Measurements from ENCODE around the gene SLFN11. TPM values are rescaled to one million over a fixed set of nuclear protein-coding genes. Genes with fewer than 3 reads are reported as not detected.
A peak's percentile ranks its signal among the peaks of the same experiment; 100 is the strongest.

The SLFN11 gene
- total RNA-seq, 1 donor from 2014 or later = 23.8 TPM

DNA sequence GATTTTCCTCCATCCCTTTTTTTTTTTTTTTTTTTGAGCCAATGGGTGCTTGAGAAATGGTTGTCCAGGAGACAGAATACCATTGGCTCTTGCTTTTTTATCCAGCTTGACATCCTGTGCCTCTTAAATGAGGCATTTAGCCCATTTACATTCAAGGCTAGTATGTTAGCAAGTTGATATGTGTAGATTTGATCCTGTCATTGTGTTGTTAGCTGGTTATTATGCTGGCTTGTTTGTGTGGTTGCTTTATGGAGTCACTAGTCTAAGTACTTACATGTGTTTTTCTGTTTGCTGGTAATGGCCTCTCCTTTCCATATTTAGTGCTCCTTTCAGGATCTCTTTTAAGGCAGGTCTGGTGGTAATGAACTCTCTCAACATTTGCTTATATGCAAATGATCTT lies 14.1 kb upstream of the SLFN11 start:
- no peak for DNase-seq (ENCODE audit: extremely low spot score, unreplicated experiment)
- H3K9me3 Mint-ChIP-seq (ENCODE audit: unreplicated experiment) = peaks cover 26% of the 10 kb centered on the region
- H3K27me3 Mint-ChIP-seq (ENCODE audit: unreplicated experiment) = peaks cover 33% of the 10 kb centered on the region
- no peaks in the 10 kb centered on the region for H3K4me1 Mint-ChIP-seq (ENCODE audit: unreplicated experiment)
- H3K36me3 Mint-ChIP-seq (ENCODE audit: unreplicated experiment) = peaks cover 3% of the 10 kb centered on the region
- TF ChIP-seq, protein P1, sequence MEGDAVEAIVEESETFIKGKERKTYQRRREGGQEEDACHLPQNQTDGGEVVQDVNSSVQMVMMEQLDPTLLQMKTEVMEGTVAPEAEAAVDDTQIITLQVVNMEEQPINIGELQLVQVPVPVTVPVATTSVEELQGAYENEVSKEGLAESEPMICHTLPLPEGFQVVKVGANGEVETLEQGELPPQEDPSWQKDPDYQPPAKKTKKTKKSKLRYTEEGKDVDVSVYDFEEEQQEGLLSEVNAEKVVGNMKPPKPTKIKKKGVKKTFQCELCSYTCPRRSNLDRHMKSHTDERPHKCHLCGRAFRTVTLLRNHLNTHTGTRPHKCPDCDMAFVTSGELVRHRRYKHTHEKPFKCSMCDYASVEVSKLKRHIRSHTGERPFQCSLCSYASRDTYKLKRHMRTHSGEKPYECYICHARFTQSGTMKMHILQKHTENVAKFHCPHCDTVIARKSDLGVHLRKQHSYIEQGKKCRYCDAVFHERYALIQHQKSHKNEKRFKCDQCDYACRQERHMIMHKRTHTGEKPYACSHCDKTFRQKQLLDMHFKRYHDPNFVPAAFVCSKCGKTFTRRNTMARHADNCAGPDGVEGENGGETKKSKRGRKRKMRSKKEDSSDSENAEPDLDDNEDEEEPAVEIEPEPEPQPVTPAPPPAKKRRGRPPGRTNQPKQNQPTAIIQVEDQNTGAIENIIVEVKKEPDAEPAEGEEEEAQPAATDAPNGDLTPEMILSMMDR (IDR thresholded peaks at IDR 0.05) = no peak
- H3K4me3 Mint-ChIP-seq (ENCODE audit: unreplicated experiment) = no peak overlapping the region
- no peak overlapping the region for H3K27ac Mint-ChIP-seq (ENCODE audit: unreplicated experiment)

DNA sequence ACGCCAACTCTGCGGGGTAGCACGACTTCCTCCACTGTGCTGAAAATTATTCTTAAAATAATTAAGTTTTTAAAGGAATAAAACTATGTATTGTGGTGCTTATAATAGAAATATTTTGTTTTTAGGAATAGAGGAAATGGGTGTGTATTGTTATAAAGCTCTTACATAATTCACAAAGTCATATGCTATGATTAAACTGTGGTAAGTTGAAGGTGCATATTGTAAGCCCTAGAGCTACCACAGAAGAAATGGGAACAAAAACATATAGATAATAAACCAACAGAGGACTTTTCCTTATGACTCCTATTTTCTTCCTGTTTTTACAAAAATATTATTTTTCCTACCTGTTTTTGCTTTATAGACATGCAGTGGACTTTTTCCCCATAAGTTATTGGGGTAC lies 4.3 kb upstream of the SLFN11 start:
- Mint-ChIP-seq H3K9me3 (ENCODE audit: unreplicated experiment) (peaks cover 4% of the 10 kb centered on the region), H3K4me3 (ENCODE audit: unreplicated experiment) (no peak overlapping the region), H3K27me3 (ENCODE audit: unreplicated experiment) (peaks cover 46% of the 10 kb centered on the region), H3K4me1 (ENCODE audit: unreplicated experiment) (peaks cover 26% of the 10 kb centered on the region), H3K27ac (ENCODE audit: unreplicated experiment) (no peak overlapping the region), H3K36me3 (ENCODE audit: unreplicated experiment) (no peaks in the 10 kb centered on the region)
- no peak for DNase-seq (ENCODE audit: extremely low spot score, unreplicated experiment)
- TF ChIP-seq, protein P1 (IDR thresholded peaks at IDR 0.05) = no peak

DNA sequence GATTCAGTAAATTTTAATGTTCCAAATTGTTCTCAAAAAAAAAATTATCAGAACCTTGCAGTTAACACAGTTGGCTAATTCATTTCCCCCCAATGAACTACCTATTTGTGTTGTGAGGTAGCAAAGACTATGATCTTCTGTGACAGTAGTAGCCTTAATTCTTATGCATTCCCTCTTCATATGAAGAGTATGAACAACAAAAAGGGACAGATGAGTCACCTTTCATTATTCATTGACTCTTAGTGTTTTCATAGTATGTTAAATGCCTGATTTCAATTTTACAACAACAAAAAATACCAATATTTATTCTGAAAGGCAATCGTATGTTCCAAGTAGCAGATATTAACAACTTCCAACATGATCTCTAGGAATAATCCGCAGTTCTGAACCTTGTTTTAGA lies 3.6 kb upstream of the SLFN11 start:
- Mint-ChIP-seq H3K27ac (ENCODE audit: unreplicated experiment) (no peak overlapping the region), H3K27me3 (ENCODE audit: unreplicated experiment) (peaks cover 40% of the 10 kb centered on the region)
- TF ChIP-seq, protein P1 (IDR thresholded peaks at IDR 0.05) = no peak

DNA sequence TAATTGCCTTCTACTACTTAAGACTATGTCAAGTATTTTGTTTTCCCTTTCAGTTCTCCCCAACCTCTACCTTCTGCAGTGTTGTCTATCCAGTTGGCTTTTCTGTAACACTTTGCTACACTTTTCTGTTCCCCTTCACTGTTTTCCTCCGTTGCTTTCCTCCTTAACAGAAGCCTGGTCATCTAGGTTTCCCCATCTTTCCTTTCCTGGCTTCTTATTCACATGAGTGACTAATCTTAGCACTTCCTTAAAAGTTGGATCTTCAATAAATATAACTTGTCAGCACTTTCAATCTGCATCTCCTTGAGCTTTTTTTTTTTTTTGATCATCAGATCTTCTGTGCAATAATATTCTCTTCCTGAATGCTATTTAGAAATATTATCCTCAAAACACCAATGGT lies 2.8 kb upstream of the SLFN11 start:
- Mint-ChIP-seq H3K36me3 (ENCODE audit: unreplicated experiment) (no peaks in the 10 kb centered on the region), H3K27me3 (ENCODE audit: unreplicated experiment) (peaks cover 44% of the 10 kb centered on the region), H3K9me3 (ENCODE audit: unreplicated experiment) (peaks cover 4% of the 10 kb centered on the region), H3K27ac (ENCODE audit: unreplicated experiment) (no peak overlapping the region), H3K4me3 (ENCODE audit: unreplicated experiment) (no peak overlapping the region), H3K4me1 (ENCODE audit: unreplicated experiment) (peaks cover 32% of the 10 kb centered on the region)
- DNase-seq (ENCODE audit: extremely low spot score, unreplicated experiment) = no peak
- TF ChIP-seq, protein P1 (IDR thresholded peaks at IDR 0.05) = no peak

More for the DNA sequence above, 3.6 kb upstream of the SLFN11 start:
- H3K4me3 Mint-ChIP-seq (ENCODE audit: unreplicated experiment) = no peak overlapping the region
- H3K9me3 Mint-ChIP-seq (ENCODE audit: unreplicated experiment) = peaks cover 4% of the 10 kb centered on the region
- H3K4me1 Mint-ChIP-seq (ENCODE audit: unreplicated experiment) = peaks cover 27% of the 10 kb centered on the region
- no peaks in the 10 kb centered on the region for H3K36me3 Mint-ChIP-seq (ENCODE audit: unreplicated experiment)
- no peak for DNase-seq (ENCODE audit: extremely low spot score, unreplicated experiment)

DNA sequence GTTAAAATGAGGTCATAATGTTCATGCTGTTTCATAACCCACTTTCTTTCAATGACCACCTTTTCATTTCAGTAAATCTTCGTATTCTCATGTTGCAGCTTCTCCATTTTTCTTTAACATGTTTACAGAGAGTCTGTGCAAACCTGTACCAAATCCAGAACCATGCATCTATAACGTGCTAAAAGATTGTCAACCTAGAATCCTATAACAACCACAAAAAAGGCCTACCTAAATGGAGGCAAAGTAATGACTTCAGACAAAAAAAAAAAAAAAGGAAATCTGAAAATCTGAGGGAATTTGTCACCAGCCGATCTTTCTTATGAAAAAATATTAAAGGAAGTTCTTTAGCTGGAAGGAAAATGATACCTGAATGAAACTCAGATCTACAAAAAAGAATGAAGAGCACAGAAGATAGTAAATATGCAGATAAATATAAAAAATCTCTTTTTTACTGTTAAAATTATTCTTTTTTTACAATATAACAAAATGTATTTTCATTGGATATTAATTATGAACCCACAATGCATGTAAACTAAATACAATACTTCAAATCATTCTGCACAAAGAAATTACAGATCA lies 1.4 kb upstream of the SLFN11 start:
- Mint-ChIP-seq H3K4me3 (ENCODE audit: unreplicated experiment) (peak overlapping the region; percentile 90), H3K9me3 (ENCODE audit: unreplicated experiment) (peaks cover 16% of the 10 kb centered on the region), H3K4me1 (ENCODE audit: unreplicated experiment) (peaks cover 32% of the 10 kb centered on the region), H3K27me3 (ENCODE audit: unreplicated experiment) (peaks cover 54% of the 10 kb centered on the region), H3K36me3 (ENCODE audit: unreplicated experiment) (peaks cover under 1% of the 10 kb centered on the region), H3K27ac (ENCODE audit: unreplicated experiment) (peak overlapping the region; percentile 97)
- no peak for DNase-seq (ENCODE audit: extremely low spot score, unreplicated experiment)
- TF ChIP-seq, protein P1 (IDR thresholded peaks at IDR 0.05) = no peak
